ENCODE measurements around the gene MRPS21.

DNA sequence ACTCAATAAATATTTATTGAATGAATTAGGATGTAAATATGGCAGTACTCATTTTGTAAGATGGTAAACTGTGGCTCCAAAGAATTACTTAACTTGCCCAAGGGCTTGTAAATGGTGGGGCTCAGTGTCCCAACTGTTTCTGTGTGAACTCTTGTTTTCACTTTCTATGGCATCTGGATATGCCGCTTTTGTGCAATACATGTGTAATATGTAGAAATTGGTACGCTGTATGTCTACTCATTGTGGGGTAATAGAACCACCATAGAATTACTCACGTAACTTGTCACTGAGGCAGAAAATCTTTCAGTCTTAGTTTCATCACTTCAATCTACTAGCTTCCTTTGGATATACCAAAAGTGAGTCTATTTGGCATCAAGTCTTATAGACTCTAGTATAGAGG is 28.6 kb downstream of the MRPS21 start:
- TF ChIP-seq, protein P1, sequence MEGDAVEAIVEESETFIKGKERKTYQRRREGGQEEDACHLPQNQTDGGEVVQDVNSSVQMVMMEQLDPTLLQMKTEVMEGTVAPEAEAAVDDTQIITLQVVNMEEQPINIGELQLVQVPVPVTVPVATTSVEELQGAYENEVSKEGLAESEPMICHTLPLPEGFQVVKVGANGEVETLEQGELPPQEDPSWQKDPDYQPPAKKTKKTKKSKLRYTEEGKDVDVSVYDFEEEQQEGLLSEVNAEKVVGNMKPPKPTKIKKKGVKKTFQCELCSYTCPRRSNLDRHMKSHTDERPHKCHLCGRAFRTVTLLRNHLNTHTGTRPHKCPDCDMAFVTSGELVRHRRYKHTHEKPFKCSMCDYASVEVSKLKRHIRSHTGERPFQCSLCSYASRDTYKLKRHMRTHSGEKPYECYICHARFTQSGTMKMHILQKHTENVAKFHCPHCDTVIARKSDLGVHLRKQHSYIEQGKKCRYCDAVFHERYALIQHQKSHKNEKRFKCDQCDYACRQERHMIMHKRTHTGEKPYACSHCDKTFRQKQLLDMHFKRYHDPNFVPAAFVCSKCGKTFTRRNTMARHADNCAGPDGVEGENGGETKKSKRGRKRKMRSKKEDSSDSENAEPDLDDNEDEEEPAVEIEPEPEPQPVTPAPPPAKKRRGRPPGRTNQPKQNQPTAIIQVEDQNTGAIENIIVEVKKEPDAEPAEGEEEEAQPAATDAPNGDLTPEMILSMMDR (IDR thresholded peaks at IDR 0.05) = no peak
- no peak for TF ChIP-seq CEBPB (IDR thresholded peaks at IDR 0.05)
- TF ChIP-seq, protein P2, sequence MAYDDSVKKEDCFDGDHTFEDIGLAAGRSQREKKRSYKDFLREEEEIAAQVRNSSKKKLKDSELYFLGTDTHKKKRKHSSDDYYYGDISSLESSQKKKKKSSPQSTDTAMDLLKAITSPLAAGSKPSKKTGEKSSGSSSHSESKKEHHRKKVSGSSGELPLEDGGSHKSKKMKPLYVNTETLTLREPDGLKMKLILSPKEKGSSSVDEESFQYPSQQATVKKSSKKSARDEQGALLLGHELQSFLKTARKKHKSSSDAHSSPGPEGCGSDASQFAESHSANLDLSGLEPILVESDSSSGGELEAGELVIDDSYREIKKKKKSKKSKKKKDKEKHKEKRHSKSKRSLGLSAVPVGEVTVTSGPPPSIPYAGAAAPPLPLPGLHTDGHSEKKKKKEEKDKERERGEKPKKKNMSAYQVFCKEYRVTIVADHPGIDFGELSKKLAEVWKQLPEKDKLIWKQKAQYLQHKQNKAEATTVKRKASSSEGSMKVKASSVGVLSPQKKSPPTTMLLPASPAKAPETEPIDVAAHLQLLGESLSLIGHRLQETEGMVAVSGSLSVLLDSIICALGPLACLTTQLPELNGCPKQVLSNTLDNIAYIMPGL (CRISPR knock-in tag; IDR thresholded peaks at IDR 0.05; ENCODE audit: borderline replicate concordance) = no peak
- no peak for TF ChIP-seq EHMT2 (IDR thresholded peaks at IDR 0.05; ENCODE audit: low read depth)
- no peak for TF ChIP-seq POLR2A (IDR thresholded peaks at IDR 0.05; ENCODE audit: low read length)
- no peak for TF ChIP-seq CHD2 (IDR thresholded peaks at IDR 0.05; ENCODE audit: low read length, partially characterized antibody)

Measured in A549 (cell line).